H1 (cell line): ENCODE results near the gene IRF4. TPM values are rescaled to one million over a fixed set of nuclear protein-coding genes. Genes with fewer than 3 reads are reported as not detected.

ENCODE experiments used
- CTCF ChIA-PET: fragments of 300-600 bp; sonication (Branson Sonifier 250); formaldehyde crosslinking; loops from one replicate; lab custom pipeline; 2021; ENCODE audit not compliant: partially characterized antibody; lab: Charles Lee
- POLR2A ChIA-PET: fragments of 300-600 bp; sonication (Branson Sonifier 250); formaldehyde crosslinking; loops from one replicate; lab custom pipeline; 2021; ENCODE audit warnings: inconsistent platforms; ENCODE audit not compliant: partially characterized antibody; lab: Charles Lee
- DNase-seq, 2 experiments: peaks; one replicate each; pipeline versions ENCODE4 v3.0.0 to v3.0.0-alpha.2; 2010 to 2022; ENCODE audit warnings: low spot score in 2 of 2, low read depth in 1 of 2, mixed read lengths in 1 of 2
- FAIRE-seq: peaks from 2 replicates; lab custom pipeline; 2011; peaks lifted over from hg19 to GRCh38; lab: Jason Lieb, UNC
- H2AFZ ChIP-seq: 2 replicates; pipeline ENCODE4 v1.8.1; 2012; ENCODE audit warnings: low read length, inconsistent platforms
- H2AK5ac ChIP-seq: 2 replicates; pipeline ENCODE4 v1.6.1; 2013; ENCODE audit warnings: low read depth, low read length
- H2BK120ac ChIP-seq: replicated peaks from 2 replicates; pipeline ENCODE3; 2013; ENCODE audit warnings: low read depth, low read length, inconsistent platforms
- H2BK12ac ChIP-seq: 2 replicates; pipeline ENCODE4 v1.6.1; 2013; ENCODE audit warnings: low read depth, low read length
- H2BK15ac ChIP-seq: 2 replicates; pipeline ENCODE4 v1.6.1; 2013; ENCODE audit warnings: low read length
- H2BK20ac ChIP-seq: 2 replicates; pipeline ENCODE4 v1.6.1; 2013; ENCODE audit warnings: low read length
- H2BK5ac ChIP-seq: 2 replicates; pipeline ENCODE4 v1.6.1; 2013; ENCODE audit warnings: low read depth, low read length
- H3K14ac ChIP-seq: 2 replicates; pipeline ENCODE4 v1.6.1; 2013; ENCODE audit warnings: inconsistent platforms; ENCODE audit not compliant: insufficient read length
- H3K18ac ChIP-seq: 2 replicates; pipeline ENCODE4 v1.6.1; 2013; ENCODE audit warnings: low read length; ENCODE audit errors: extremely low read depth
- H3K23ac ChIP-seq: 2 replicates; pipeline ENCODE4 v1.6.1; 2013; ENCODE audit warnings: inconsistent platforms; ENCODE audit not compliant: insufficient read length
- H3K23me2 ChIP-seq: 2 replicates; pipeline ENCODE4 v1.6.1; 2013; ENCODE audit warnings: low read depth, low read length
- H3K27ac ChIP-seq: 2 replicates; pipeline ENCODE4 v1.6.1; 2011; ENCODE audit warnings: low read depth, low read length, inconsistent platforms
- H3K27me3 ChIP-seq, 4 experiments: replicated peaks in 1 of 4; 1 replicate in 1 of 4; 2 replicates in 3 of 4; pipeline versions ENCODE4 v1.6.1 to v1.8.1; 2011 to 2013; ENCODE audit warnings: low read length in 3 of 4, mild to moderate bottlenecking in 3 of 4, inconsistent platforms in 2 of 4, mixed read lengths in 2 of 4, moderate library complexity in 1 of 4; ENCODE audit not compliant: control insufficient read depth in 3 of 4, insufficient read depth in 3 of 4; ENCODE audit errors: extremely low read depth in 1 of 4
- H3K36me3 ChIP-seq, 4 experiments: 2 replicates each; pipeline versions ENCODE4 v1.6.1 to v1.8.1; 2011 to 2013; ENCODE audit warnings: mild to moderate bottlenecking in 4 of 4, low read length in 3 of 4, moderate library complexity in 2 of 4, control low read depth in 1 of 4, inconsistent platforms in 1 of 4; ENCODE audit not compliant: insufficient read depth in 4 of 4, control insufficient read depth in 2 of 4
- H3K4ac ChIP-seq: replicated peaks from 2 replicates; pipeline ENCODE3; 2013; ENCODE audit warnings: low read length, low read depth, mixed read lengths, inconsistent platforms; ENCODE audit not compliant: insufficient read length
- H3K4me1 ChIP-seq, 4 experiments: replicated peaks in 1 of 4; 1 replicate in 1 of 4; 2 replicates in 3 of 4; pipeline versions ENCODE4 v1.6.1 to v1.8.1; 2011 to 2013; ENCODE audit warnings: low read length in 3 of 4, inconsistent platforms in 2 of 4, mixed read lengths in 1 of 4; ENCODE audit not compliant: insufficient read depth in 4 of 4, control insufficient read depth in 3 of 4
- H3K4me2 ChIP-seq, 2 experiments: 2 replicates each; pipeline versions ENCODE4 v1.6.1 to v1.8.1; 2011 to 2013; ENCODE audit warnings: low read depth in 2 of 2, low read length in 2 of 2, control low read depth in 1 of 2, inconsistent platforms in 1 of 2, mild to moderate bottlenecking in 1 of 2; ENCODE audit not compliant: insufficient read depth in 1 of 2
- H3K4me3 ChIP-seq, 4 experiments: fragments of 200-600, 300-600 bp in 1 of 4; sonication (generic), shearing (Covaris generic), sonication (Bioruptor Twin) in 1 of 4; 2 replicates each; pipeline versions ENCODE4 v1.5.1 to v1.8.1; 2011 to 2016; ENCODE audit warnings: low read length in 4 of 4, low read depth in 3 of 4, control low read depth in 2 of 4, inconsistent platforms in 2 of 4, mild to moderate bottlenecking in 2 of 4, mixed read lengths in 1 of 4, moderate library complexity in 1 of 4; ENCODE audit not compliant: insufficient read depth in 2 of 4; ENCODE audit errors: extremely low read depth in 1 of 4
- H3K56ac ChIP-seq: replicated peaks from 2 replicates; pipeline ENCODE3; 2013; ENCODE audit warnings: low read depth, mild to moderate bottlenecking, mixed read lengths, low read length, inconsistent platforms; ENCODE audit not compliant: insufficient read length
- H3K79me1 ChIP-seq: 2 replicates; pipeline ENCODE4 v1.6.1; 2013; ENCODE audit warnings: low read depth, low read length, control low read depth
- H3K79me2 ChIP-seq, 2 experiments: 2 replicates each; pipeline versions ENCODE4 v1.6.1 to v1.8.1; 2012 to 2013; ENCODE audit warnings: low read length in 2 of 2, mild to moderate bottlenecking in 2 of 2, inconsistent platforms in 1 of 2; ENCODE audit not compliant: insufficient read depth in 2 of 2, control insufficient read depth in 1 of 2
- H3K9ac ChIP-seq, 4 experiments: replicated peaks in 1 of 4; 1 replicate in 1 of 4; 2 replicates in 3 of 4; pipeline versions ENCODE4 v1.6.1 to v1.8.1; 2011 to 2013; ENCODE audit warnings: low read depth in 3 of 4, low read length in 3 of 4, control low read depth in 2 of 4, mild to moderate bottlenecking in 2 of 4, moderate library complexity in 2 of 4, inconsistent platforms in 1 of 4; ENCODE audit errors: extremely low read depth in 1 of 4
- H3K9me3 ChIP-seq, 2 experiments: 2 replicates each; pipeline versions ENCODE4 v1.6.1 to v1.8.1; 2012 to 2013; ENCODE audit warnings: mild to moderate bottlenecking in 2 of 2, moderate library complexity in 2 of 2, control low read depth in 1 of 2, inconsistent platforms in 1 of 2, low read depth in 1 of 2, low read length in 1 of 2, mixed read lengths in 1 of 2; ENCODE audit not compliant: insufficient read depth in 2 of 2
- H4K20me1 ChIP-seq, 2 experiments: replicated peaks in 1 of 2; 2 replicates each; pipeline versions ENCODE3 to v1.8.1; 2011 to 2013; ENCODE audit warnings: inconsistent platforms in 2 of 2, low read length in 2 of 2, mild to moderate bottlenecking in 1 of 2; ENCODE audit not compliant: insufficient read depth in 2 of 2, control insufficient read depth in 1 of 2
- H4K5ac ChIP-seq: 2 replicates; pipeline ENCODE4 v1.6.1; 2013; ENCODE audit warnings: low read length, low read depth, mixed read lengths, inconsistent platforms; ENCODE audit not compliant: insufficient read length
- H4K8ac ChIP-seq: 2 replicates; pipeline ENCODE4 v1.8.0; 2013; ENCODE audit warnings: mild to moderate bottlenecking, moderate library complexity, low read length, inconsistent platforms; ENCODE audit not compliant: insufficient read depth; ENCODE audit errors: extremely low read depth
- H4K91ac ChIP-seq: replicated peaks from 2 replicates; pipeline ENCODE3; 2013; ENCODE audit warnings: low read length, mixed read lengths, inconsistent platforms; ENCODE audit not compliant: insufficient read length
- BACH1 ChIP-seq: IDR thresholded peaks from 2 replicates; pipeline ENCODE4 v1.6.1; 2012; ENCODE audit warnings: low read length, improper control_type of control experiment
- CHD2 ChIP-seq: IDR thresholded peaks from 2 replicates; pipeline ENCODE4 v1.6.1; 2012; ENCODE audit warnings: low read length, improper control_type of control experiment
- EZH2 ChIP-seq: fragments of 200-600 bp; sonication (generic); IDR thresholded peaks from 2 replicates; pipeline ENCODE4 v1.7.1; 2012; ENCODE audit warnings: low read depth, mild to moderate bottlenecking, moderate library complexity, low read length, inconsistent platforms; ENCODE audit not compliant: severe bottlenecking
- PHF8 ChIP-seq: fragments of 200-600 bp; sonication (generic); conservative IDR thresholded peaks from 2 replicates; pipeline ENCODE4 v1.7.1; 2012; ENCODE audit warnings: low read depth, mild to moderate bottlenecking, inconsistent platforms, low read length, moderate library complexity
- SAP30 ChIP-seq: fragments of 300-600 bp; sonication (generic); IDR thresholded peaks from 2 replicates; pipeline ENCODE4 v1.7.1; 2012; ENCODE audit warnings: low read length, moderate library complexity, mild to moderate bottlenecking, inconsistent platforms; ENCODE audit not compliant: insufficient read depth, insufficient replicate concordance
- SIN3A ChIP-seq, 2 experiments: IDR thresholded peaks in 1 of 2; conservative IDR thresholded peaks in 1 of 2; 2 replicates each; pipeline ENCODE4 v1.6.1; 2011 to 2012; ENCODE audit warnings: low read length in 2 of 2, improper control_type of control experiment in 1 of 2, low read depth in 1 of 2, mild to moderate bottlenecking in 1 of 2
- SUZ12 ChIP-seq: fragments of 200-600 bp; sonication (generic); IDR thresholded peaks from 2 replicates; pipeline ENCODE4 v1.6.1; 2012; ENCODE audit warnings: mild to moderate bottlenecking, inconsistent platforms, low read length, moderate library complexity, mixed read lengths
- WGBS, 2 experiments: shearing (Covaris generic) in 1 of 2; methylation state at CpG; one replicate each; pipeline versions ENCODE4 v1.1.6 to v1.1.7; 2013 to 2015; ENCODE audit warnings: low lambda C conversion rate in 2 of 2, mixed read lengths in 2 of 2, inconsistent platforms in 1 of 2, low coverage in 1 of 2, missing lambda C conversion rate in 1 of 2; ENCODE audit not compliant: insufficient replicate concordance in 2 of 2, insufficient coverage in 1 of 2, insufficient read length in 1 of 2; ENCODE audit errors: extremely low coverage in 1 of 2, missing lambda C conversion rate in 1 of 2; 5-methylcytosine and 5-hydroxymethylcytosine counted together
- polyA plus RNA-seq, 7 experiments: library from polyadenylated mRNA; depleted of rRNA in 3 of 7; stranded (reverse) in 5 of 7; unstranded in 2 of 7; fragments of >200 nt in 5 of 7; fragments of 200-250 nt in 2 of 7; gene quantifications; 1 replicate in 5 of 7; 2 replicates in 1 of 7; 4 replicates in 1 of 7; pipeline versions ENCODE4 v1.2.1 to v1.2.3, GENCODE V29; 2011 to 2013; ENCODE audit warnings: missing spikeins in 2 of 7, mixed read lengths in 2 of 7
- total RNA-seq: library from RNA; stranded (reverse); fragmentation: NEBNext Ultra II Directional; extraction: Animal tissue kit (Norgen Biotek cat#: 25700); gene quantifications from 2 replicates; pipeline ENCODE4 v1.2.1, GENCODE V29; 2021

Gene IRF4
- total and polyA plus RNA-seq, 2 of the 8 experiments (the other 6 are each of a cell fraction or from before 2014, with no cell fraction given): 0.77 to 2.1 TPM

- H3K4me1 ChIP-seq: peaks cover 2 to 6% (median 4%) of the 10 kb centered on the region in 4 experiments; a peak in 4 of 7 replicates
- H3K18ac ChIP-seq: no peak overlapping the region; the same call in 1 of the 2 replicates
- no peak overlapping the region for H2AK5ac ChIP-seq
- peak overlapping the region; percentile 82 to 96 for H3K4me2 ChIP-seq
- H4K8ac ChIP-seq: peak overlapping the region; percentile 69; the same call in 1 of the 2 replicates
- no peak overlapping the region for H3K4ac ChIP-seq
- H3K9ac ChIP-seq: 0 out of 7 replicates have a peak overlapping the region, but pooled peaks of 1 of the 4 experiments have one; percentile 14
- H2AFZ ChIP-seq: peak overlapping the region; percentile 79; the same call in 1 of the 2 replicates
- no peak overlapping the region; the same call in 1 of the 2 replicates for H2BK5ac ChIP-seq
- no peaks in the 10 kb centered on the region for H3K79me2 ChIP-seq
- DNase-seq (no peak), FAIRE-seq (no peak)
- H3K14ac ChIP-seq: no peak overlapping the region
- ChIA-PET CTCF (interaction anchor here (0.9 to 4.8 kb wide), 6 partner anchors 9 to 205 kb away, joined by 3 to 24 read pairs (median 5); no protein-coding TSS in a partner anchor), POLR2A (interaction anchor here (0.9 kb wide), 1 partner anchor 20 kb away, joined by 3 read pairs; no protein-coding TSS in a partner anchor)
- peaks cover 0 to 9% of the 10 kb centered on the region in 2 experiments for H4K20me1 ChIP-seq
- H2BK15ac ChIP-seq: no peak overlapping the region
- peak overlapping the region; percentile 42 to 65 (median 46) for H3K4me3 ChIP-seq
- H3K23me2 ChIP-seq: peaks cover 17% of the 10 kb centered on the region; the same call in 1 of the 2 replicates
- WGBS, 2 experiments: 4% methylated on average over 45 of the region's 68 CpGs; no CpG with 5 or more reads in 1 of the 2 experiments
- H3K36me3 ChIP-seq: peaks cover 0 to 8% (median 0%) of the 10 kb centered on the region in 4 experiments; a peak in 1 of 8 replicates
- H2BK120ac ChIP-seq: no peak overlapping the region
- H2BK12ac ChIP-seq: no peak overlapping the region
- no peak for TF ChIP-seq CHD2
- no peak for TF ChIP-seq SAP30
- TF ChIP-seq PHF8: no peak
- TF ChIP-seq BACH1: peak; percentile 17; the same call in 1 of the 2 replicates
- TF ChIP-seq SUZ12: peak; percentile 79
- peak in 1 of 2 experiments; percentile 19; a peak in 1 of 4 replicates for TF ChIP-seq SIN3A (conservative IDR thresholded peaks at IDR 0.05 in 1 of 2, IDR thresholded peaks at IDR 0.05 in 1 of 2; ENCODE audit: low read depth in 1 of 2, low read length in 2 of 2)
- peak; percentile 56 for TF ChIP-seq EZH2
- no peak overlapping the region for H3K23ac ChIP-seq
- no peak overlapping the region for H3K27ac ChIP-seq
- H3K56ac ChIP-seq: no peak overlapping the region
- no peaks in the 10 kb centered on the region for H3K9me3 ChIP-seq
- H2BK20ac ChIP-seq: no peak overlapping the region
- no peak overlapping the region for H4K5ac ChIP-seq
- H3K79me1 ChIP-seq: no peaks in the 10 kb centered on the region
- H4K91ac ChIP-seq: no peak overlapping the region
- peaks cover 28 to 67% (median 57%) of the 10 kb centered on the region in 4 experiments for H3K27me3 ChIP-seq
These were observed 2.1 kb downstream of the IRF4 start for GRCh38 chr6:393391-394221.
